HG02588 (cell line): ENCODE measurements around the gene MMP11.

ENCODE experiments used
- ATAC-seq: cut with Tn5 transposase; IDR thresholded peaks from one replicate; pipeline ENCODE4 v1.9.1; 2021; ENCODE audit warnings: mild to moderate bottlenecking, moderate library complexity; ENCODE audit not compliant: unreplicated experiment

MMP11 gene

GRCh38 chr22:23827351-23827995 is 54.8 kb downstream of the MMP11 start:
- ATAC-seq, result no peak

GRCh38 chr22:23828800-23829680 is 56.4 kb downstream of the MMP11 start:
- no peak for ATAC-seq

GRCh38 chr22:23829845-23830372 is 57.3 kb downstream of the MMP11 start:
- no peak for ATAC-seq

GRCh38 chr22:23831261-23831660 is 58.6 kb downstream of the MMP11 start:
- ATAC-seq, result no peak

- ATAC-seq, result no peak
These were observed 59.1 kb downstream of the MMP11 start for GRCh38 chr22:23831781-23832180.

GRCh38 chr22:23832226-23833016 is 59.8 kb downstream of the MMP11 start:
- no peak for ATAC-seq

GRCh38 chr22:23833017-23833751 is 60.5 kb downstream of the MMP11 start:
- ATAC-seq, result no peak
